SJSA1 (cell line): ENCODE measurements around the gene HCK. TPM values are rescaled to one million over a fixed set of nuclear protein-coding genes. Genes with fewer than 3 reads are reported as not detected.

ENCODE experiments used
- DNase-seq, 2 experiments: peaks; one replicate each; pipeline ENCODE4 v3.0.0-alpha.2; 2015 to 2020; ENCODE audit warnings: low spot score in 2 of 2, low read depth in 1 of 2
- H3K27ac ChIP-seq: fragments of 250-450 bp; sonication (Bioruptor Pico); 2 replicates; pipeline ENCODE4 v1.5.1; 2020; ENCODE audit warnings: mild to moderate bottlenecking, moderate library complexity
- H3K27me3 ChIP-seq: fragments of 250-450 bp; sonication (Bioruptor Pico); replicated peaks from 2 replicates; pipeline ENCODE4 v1.5.1; 2020; ENCODE audit warnings: mild to moderate bottlenecking, moderate library complexity
- H3K36me3 ChIP-seq: fragments of 250-450 bp; sonication (Bioruptor Pico); 2 replicates; pipeline ENCODE4 v1.5.1; 2020; ENCODE audit warnings: mild to moderate bottlenecking
- H3K4me1 ChIP-seq: fragments of 250-450 bp; sonication (Bioruptor Pico); replicated peaks from 2 replicates; pipeline ENCODE4 v1.6.1; 2021; ENCODE audit warnings: mild to moderate bottlenecking
- H3K4me3 ChIP-seq: fragments of 250-450 bp; sonication (Bioruptor Pico); 2 replicates; pipeline ENCODE4 v1.5.1; 2020; ENCODE audit warnings: mild to moderate bottlenecking
- H3K9me3 ChIP-seq: fragments of 250-450 bp; sonication (Bioruptor Pico); replicated peaks from 2 replicates; pipeline ENCODE4 v1.5.1; 2020; ENCODE audit warnings: mild to moderate bottlenecking
- total RNA-seq: library from RNA; depleted of rRNA; stranded (reverse); fragments of >200 nt; shearing (Covaris generic); gene quantifications from 2 replicates; pipeline ENCODE4 v1.2.3, GENCODE V29; 2014; rRNA removed

Gene HCK
- total RNA-seq, result not detected in 2 replicates

DNA sequence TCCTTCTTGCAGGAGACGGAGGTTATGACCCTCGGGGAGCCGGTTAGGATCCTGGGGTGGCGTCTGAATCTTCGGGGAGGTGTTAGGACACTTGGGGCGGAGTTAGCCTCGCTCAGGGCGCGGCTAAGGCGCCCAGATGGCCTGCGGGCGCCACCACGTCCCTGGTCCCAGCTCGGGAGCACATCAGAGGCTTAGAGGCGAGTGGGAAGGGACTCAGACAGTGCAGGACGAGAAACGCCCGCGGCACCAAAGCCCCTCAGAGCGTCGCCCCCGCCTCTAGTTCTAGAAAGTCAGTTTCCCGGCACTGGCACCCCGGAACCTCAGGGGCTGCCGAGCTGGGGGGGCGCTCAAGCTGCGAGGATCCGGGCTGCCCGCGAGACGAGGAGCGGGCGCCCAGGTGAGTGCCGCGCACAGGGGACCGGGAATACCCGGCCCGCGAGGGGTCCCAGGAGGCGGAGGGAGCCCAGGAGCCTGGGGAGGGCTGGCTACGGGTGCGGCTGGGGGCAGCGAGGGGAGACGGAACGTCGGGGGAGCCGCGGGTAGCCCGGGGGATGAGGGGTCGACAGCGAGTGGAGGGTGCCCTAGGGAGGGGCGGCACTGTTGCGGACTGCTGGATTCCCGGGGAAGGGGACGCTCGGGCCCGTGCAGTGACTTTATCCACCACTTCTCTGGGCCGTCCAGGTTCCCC lies at the start of gene HCK:
Gene HCK (plus strand): TSS at position 153 of the 688 bp plus-strand sequence.
- Histone ChIP-seq H3K27me3 (peaks cover 31% of the 10 kb centered on the region), H3K4me1 (no peaks in the 10 kb centered on the region), H3K9me3 (no peaks in the 10 kb centered on the region), H3K27ac (no peak within 1 kb of the TSS), H3K4me3 (no peak within 1 kb of the TSS), H3K36me3 (no peaks in the 10 kb centered on the region)
- DNase-seq, result no peak

DNA sequence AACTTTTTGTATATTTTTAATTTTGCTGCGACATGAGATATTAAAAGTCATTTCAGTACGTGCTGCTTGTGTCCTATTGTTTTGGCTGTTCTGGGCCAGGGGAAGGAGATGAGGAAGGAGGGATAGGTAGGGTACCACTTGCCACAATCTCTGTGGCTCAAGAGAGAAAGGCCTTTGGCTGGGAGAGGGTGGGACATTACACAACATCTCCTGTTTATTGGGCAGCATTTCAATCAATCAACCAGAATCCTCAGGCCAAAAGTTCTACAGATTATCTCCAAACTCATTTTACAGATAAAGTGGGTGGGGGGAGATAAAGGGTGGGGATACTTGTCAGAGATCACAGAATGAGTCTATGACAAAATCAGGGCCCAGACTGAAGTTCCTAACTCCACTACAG lies 48.7 kb upstream of the HCK start:
- no peak overlapping the region for H3K4me3 ChIP-seq
- no peaks in the 10 kb centered on the region for H3K36me3 ChIP-seq
- H3K27ac ChIP-seq, result no peak overlapping the region
- no peaks in the 10 kb centered on the region for H3K9me3 ChIP-seq
- DNase-seq, result no peak
- no peaks in the 10 kb centered on the region; the same call in none of the 2 replicates for H3K27me3 ChIP-seq
- H3K4me1 ChIP-seq, result no peaks in the 10 kb centered on the region

DNA sequence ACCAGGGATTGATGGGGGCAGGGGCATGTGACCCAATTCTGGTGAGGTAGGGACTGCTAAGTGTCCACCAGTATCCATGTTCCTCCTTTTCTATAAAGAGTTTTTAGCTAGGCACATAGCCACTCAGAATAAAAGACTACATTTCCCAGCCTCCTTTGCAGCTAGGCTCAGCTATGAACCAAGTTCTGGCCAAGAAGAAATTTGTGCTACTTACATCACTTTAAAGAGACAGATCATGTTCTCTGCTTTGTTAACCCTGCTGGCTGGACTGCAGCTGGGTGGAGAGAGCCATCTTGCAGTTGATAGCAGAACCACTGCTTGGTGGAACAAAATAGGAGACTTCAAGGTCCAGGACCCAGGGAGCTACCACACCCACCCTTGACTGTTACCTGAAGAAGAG lies 47.1 kb upstream of the HCK start:
- Histone ChIP-seq H3K27me3 (no peaks in the 10 kb centered on the region; the same call in none of the 2 replicates), H3K9me3 (no peaks in the 10 kb centered on the region), H3K4me1 (no peaks in the 10 kb centered on the region), H3K4me3 (no peak overlapping the region), H3K36me3 (no peaks in the 10 kb centered on the region), H3K27ac (no peak overlapping the region)
- no peak for DNase-seq

DNA sequence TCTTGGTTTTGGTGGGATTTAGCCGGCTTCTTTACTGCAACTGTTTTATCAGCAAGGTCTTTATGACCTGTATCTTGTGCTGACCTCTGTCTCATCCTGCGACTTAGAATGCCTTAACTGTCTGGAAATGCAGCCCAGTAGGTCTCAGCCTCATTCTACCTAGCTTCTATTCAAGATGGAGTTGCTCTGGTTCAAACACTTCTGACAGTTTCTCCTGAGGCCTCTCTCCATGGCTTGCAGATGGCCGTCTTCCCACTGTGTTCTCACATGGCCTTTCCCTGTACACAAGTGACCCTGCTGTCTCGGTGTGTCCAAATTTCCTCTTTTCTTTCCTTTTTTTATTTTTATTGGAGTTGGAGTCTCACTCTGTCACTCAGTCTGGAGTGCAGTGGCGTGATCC lies 46.0 kb upstream of the HCK start:
- Histone ChIP-seq H3K4me1 (no peaks in the 10 kb centered on the region), H3K36me3 (no peaks in the 10 kb centered on the region), H3K9me3 (no peaks in the 10 kb centered on the region), H3K27me3 (no peaks in the 10 kb centered on the region; the same call in none of the 2 replicates), H3K27ac (no peak overlapping the region), H3K4me3 (no peak overlapping the region)
- no peak for DNase-seq

DNA sequence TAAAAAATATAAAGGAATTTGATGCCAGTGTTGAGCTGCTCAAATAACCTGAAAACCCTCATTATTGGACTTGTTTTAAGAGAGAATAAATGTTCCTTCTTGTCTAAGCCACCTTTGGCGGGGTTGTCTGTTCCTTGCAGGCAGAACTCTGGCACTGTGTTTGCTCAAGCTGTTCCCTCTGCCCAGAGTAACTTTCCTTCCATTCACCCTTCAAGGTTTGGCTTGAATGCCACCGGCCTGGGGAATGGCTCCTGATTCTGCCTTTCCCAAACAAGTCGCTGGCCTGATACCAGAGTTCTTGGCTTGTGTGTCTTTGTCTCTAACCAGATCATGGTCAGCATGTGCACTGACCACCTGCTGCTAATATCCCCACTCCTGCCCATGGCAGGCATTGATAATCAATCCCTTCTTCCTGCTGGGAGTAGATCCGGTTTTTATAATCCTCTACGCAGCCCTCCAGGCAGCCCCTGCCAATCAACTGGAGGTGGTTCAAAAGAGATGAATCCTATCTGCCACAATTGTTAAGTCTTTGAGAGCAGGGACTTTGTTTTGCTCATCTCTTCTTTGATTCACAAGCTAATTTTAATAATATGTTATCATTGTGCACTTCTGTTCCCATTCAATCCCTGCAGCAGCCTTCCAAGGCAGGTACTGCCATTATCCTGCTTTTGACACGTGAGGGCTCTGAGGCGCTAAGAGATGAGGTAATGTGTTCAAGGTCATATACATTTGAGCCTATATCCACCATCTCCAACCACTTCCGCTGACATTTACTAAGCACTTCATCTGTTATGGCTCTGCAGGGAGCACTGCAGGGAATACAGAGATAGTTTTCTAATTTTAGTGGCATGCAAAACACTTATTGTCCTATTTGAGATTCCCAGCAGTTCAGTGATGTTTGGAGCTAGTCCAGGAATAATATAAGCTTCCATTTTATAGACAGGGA lies 44.9 kb upstream of the HCK start:
- Histone ChIP-seq H3K27me3 (no peaks in the 10 kb centered on the region; the same call in none of the 2 replicates), H3K4me3 (no peak overlapping the region), H3K36me3 (no peaks in the 10 kb centered on the region), H3K4me1 (no peaks in the 10 kb centered on the region), H3K27ac (no peak overlapping the region), H3K9me3 (no peaks in the 10 kb centered on the region)
- DNase-seq, result no peak

DNA sequence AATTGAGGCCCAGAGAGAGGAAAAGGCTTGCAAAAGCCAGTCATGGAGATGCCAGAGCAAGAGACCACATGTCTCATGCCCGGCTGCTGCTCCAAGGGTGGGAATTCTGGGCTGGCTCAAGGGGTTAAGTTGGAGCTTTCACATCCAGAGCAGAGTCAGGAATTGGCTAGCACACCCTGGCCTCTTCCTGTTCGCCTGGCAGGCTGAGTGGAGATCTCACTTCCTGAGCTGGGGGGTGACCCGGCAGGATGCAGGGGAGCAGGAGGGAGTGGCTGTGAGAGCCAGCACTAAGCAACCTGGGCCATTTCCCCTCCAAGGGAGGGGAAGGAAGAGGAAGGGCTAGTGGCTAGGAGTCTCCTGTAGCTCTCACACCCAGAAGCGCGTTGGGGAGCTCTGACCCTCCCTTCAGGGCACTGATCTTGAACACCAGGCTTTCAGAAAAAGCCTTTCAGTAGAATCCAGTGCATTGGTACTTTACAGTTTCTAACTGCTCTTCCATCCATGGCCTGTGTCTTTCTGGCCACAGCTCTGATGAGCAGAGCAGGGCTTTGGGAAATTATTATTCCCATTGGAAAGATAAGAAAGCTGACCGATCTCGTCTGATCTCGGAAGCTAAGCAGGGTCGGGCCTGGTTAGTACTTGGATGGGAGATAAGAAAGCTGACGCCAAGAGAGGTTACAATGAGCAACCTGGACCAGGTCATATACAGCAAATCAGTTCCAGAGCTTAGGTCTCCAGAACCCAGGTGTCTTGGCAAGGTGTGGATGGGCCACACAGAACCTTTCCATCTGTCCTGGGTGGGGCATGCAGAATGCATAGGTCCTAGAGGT lies 44.0 kb upstream of the HCK start:
- H3K27ac ChIP-seq, result no peak overlapping the region
- no peaks in the 10 kb centered on the region for H3K4me1 ChIP-seq
- no peak for DNase-seq
- H3K36me3 ChIP-seq, result no peaks in the 10 kb centered on the region
- no peak overlapping the region for H3K4me3 ChIP-seq
- H3K9me3 ChIP-seq, result no peaks in the 10 kb centered on the region
- no peaks in the 10 kb centered on the region; the same call in none of the 2 replicates for H3K27me3 ChIP-seq

DNA sequence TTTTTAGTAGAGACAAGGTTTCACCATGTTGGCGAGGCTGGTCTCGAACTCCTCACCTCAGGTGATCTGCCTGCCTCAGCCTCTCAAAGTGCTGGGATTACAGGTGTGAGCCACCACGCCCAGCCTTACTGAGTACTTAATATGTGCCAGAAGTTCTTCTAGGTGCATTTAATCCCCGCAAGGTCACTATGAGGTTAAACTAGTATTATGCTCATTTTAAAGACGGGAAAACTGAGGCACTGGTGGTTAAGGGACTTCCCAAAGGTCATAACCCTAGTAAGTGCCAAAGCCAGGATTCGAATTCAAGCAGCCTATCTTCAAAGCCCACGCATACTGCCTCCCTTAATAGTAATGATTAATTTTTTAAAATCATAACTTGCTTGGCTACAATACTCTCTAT lies 42.5 kb upstream of the HCK start:
- no peaks in the 10 kb centered on the region for H3K4me1 ChIP-seq
- H3K27me3 ChIP-seq, result peaks cover 2% of the 10 kb centered on the region

DNA sequence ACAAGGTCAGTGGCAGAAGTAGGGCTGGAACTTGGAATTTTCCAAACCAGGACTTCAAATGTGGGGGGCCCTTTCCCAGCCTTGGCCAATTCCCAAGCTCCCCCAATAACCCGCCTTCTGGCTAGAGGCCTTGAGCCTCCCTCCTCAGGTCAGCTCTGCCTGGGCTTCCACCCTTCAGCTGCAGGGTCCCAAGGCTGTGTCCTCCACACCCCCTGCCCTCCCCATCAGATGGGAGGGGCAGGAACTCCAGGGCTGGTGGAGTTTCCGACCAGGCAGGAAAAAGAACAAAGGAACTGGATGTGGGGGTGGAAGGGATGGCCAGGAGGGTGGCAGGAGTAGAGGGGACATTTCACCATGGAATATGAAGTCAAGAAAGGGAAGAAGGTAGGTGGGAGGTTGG lies 41.9 kb upstream of the HCK start, which contains the start of gene CCM2L:
Gene CCM2L (plus strand): TSS at position 338 of the 400 bp plus-strand sequence. CDS start 17 bp downstream, at position 355.
- DNase-seq, result no peak
- H3K9me3 ChIP-seq, result no peaks in the 10 kb centered on the region
- H3K4me3 ChIP-seq, result no peak within 1 kb of the TSS
- no peaks in the 10 kb centered on the region for H3K4me1 ChIP-seq
- H3K27ac ChIP-seq, result no peak within 1 kb of the TSS
- peaks cover 2% of the 10 kb centered on the region for H3K27me3 ChIP-seq
- no peaks in the 10 kb centered on the region for H3K36me3 ChIP-seq

More for the DNA sequence above, 42.5 kb upstream of the HCK start:
- no peak overlapping the region for H3K4me3 ChIP-seq
- H3K27ac ChIP-seq, result no peak overlapping the region
- no peak for DNase-seq
- no peaks in the 10 kb centered on the region for H3K9me3 ChIP-seq
- H3K36me3 ChIP-seq, result no peaks in the 10 kb centered on the region

DNA sequence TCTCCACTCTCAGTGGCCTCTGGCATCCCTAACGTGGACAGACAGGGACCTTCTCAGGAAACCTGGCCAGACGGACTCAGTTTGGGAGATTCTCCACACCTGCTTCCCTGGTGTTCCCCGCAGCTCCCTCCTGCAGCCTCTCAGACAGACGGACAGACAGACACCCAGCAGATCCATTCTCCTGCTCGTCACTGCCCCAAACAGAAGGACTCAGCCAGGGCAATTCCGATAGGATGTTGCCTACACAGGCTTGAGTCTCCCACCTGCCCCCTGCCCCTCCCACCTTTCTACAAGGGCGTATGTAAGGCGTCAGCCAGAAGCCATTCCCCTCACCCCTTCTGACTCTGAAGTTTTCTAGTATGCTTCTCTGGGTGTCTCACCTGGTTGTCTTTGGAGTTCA lies 41.4 kb upstream of the HCK start:
- H3K36me3 ChIP-seq, result no peaks in the 10 kb centered on the region
- no peaks in the 10 kb centered on the region for H3K4me1 ChIP-seq
- H3K4me3 ChIP-seq, result no peak overlapping the region
- H3K27ac ChIP-seq, result no peak overlapping the region
- no peaks in the 10 kb centered on the region for H3K9me3 ChIP-seq
- no peak for DNase-seq
- H3K27me3 ChIP-seq, result peaks cover 2% of the 10 kb centered on the region

DNA sequence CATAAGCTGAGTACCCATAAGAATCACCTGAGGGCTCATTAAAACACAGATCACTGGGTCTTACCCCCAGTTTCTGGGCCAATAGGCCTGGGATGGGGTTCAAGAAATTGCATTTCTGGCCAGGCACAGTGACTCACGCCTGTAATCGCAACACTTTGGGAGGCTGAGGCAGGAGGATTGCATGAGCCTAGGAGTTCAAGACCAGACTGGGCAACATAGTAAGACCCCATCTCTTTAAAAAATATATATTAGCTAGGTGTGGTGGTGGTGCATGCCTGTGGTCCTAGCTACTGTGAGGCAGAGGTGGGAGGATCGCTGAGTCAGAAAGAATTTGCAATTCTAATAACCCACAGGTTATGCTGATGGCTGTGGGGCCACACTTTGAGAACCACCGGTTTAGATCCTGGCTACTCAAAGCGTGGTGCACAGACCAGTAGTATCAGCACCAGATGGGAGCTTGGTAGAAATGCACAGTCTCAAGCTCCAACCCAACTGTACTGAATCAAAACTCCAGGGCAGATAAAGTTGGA lies 39.8 kb upstream of the HCK start:
- H3K27ac ChIP-seq, result no peak overlapping the region
- peaks cover 5% of the 10 kb centered on the region for H3K27me3 ChIP-seq
- DNase-seq, result no peak

DNA sequence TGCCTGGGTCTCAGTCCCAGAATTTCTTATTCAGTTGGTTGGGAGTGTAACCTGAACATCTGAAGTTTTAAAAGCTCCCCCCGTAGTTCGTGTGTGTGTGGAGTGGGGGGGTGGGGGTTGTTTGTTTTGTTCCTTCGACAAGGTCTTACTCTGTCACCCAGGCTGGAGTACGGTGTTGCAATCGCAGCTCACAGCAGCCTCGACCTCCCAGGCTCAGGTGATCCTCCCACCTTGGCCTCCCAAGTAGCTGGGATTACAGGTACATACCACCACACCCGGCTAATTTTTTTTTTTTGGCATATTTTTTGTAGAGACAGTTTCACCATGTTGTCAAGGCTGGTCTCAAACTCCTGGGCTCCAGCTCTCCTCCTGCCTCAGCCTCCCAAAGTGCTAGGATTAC lies 38.7 kb upstream of the HCK start:
- H3K4me3 ChIP-seq, result no peak overlapping the region
- H3K9me3 ChIP-seq, result no peaks in the 10 kb centered on the region
- DNase-seq, result no peak
- H3K36me3 ChIP-seq, result no peaks in the 10 kb centered on the region
- no peak overlapping the region for H3K27ac ChIP-seq
- peaks cover 7% of the 10 kb centered on the region for H3K27me3 ChIP-seq
- no peaks in the 10 kb centered on the region for H3K4me1 ChIP-seq

More for the DNA sequence above, 39.8 kb upstream of the HCK start:
- H3K4me3 ChIP-seq, result no peak overlapping the region
- H3K36me3 ChIP-seq, result no peaks in the 10 kb centered on the region
- H3K4me1 ChIP-seq, result no peaks in the 10 kb centered on the region
- H3K9me3 ChIP-seq, result no peaks in the 10 kb centered on the region

DNA sequence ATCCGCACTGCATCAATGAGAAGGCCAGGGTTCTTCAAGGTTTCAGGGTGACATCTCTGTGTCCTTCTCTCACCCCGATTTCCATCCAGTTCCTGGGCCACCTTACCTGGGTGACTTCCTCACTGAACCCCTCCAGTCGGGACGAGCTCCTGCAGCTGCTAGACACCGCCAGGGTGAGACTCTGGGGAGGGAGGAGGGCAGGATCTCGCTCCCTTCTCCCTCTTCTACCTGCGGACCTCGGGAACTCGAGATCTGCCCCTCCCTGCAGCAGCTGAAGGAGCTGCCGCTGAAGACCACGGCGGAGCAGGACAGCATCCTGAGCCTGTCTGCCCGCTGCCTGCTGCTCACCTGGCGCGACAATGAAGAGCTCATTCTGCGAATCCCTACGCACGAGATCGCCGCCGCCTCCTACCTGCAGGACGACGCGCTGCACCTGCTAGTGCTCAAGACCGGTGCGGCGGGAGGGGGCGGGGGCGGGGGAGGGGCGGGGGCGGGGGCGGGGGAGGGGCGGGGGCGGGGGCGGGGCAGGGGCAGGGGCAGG lies 34.3 kb upstream of the HCK start:
- no peak overlapping the region for H3K4me3 ChIP-seq
- H3K27me3 ChIP-seq, result peaks cover 35% of the 10 kb centered on the region
- no peak overlapping the region for H3K27ac ChIP-seq
- no peaks in the 10 kb centered on the region for H3K36me3 ChIP-seq
- no peak for DNase-seq
- H3K4me1 ChIP-seq, result peaks cover 13% of the 10 kb centered on the region
- no peaks in the 10 kb centered on the region; the same call in 1 of the 2 replicates for H3K9me3 ChIP-seq
